Measurements from ENCODE around the gene WDR6.

GRCh38 chr3:48997714-48998637 is 9.2 kb upstream of the WDR6 start:
- TF ChIP-seq CTCF (conservative IDR thresholded peaks at IDR 0.05; ENCODE audit: low read depth, low read length) (no peak), EZH2 (IDR thresholded peaks at IDR 0.05; ENCODE audit: borderline replicate concordance, low read depth, low read length, poor library complexity, severe bottlenecking) (no peak)

All from A673 (cell line).